Measurements from ENCODE around the gene BCL2L14.

BCL2L14 gene

DNA sequence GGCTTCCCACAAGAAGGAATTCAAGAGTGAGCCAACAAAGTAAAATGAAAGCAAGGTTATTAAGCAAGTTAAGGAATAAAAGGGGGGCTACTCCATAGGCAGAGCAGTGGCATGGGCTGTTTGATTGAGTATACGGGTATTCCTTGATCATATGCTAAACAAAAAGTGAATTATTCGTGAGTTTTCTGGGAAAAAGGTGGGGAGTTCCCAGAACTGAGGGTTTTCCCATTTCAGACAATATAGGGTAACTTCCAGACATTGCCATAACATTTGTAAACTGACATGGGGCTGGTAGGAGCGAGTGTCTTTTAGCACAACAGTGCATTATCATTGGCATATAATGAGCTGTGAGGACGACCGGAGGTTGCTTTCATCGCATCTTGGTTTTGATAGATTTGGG is 2.0 kb upstream of the BCL2L14 start (continued):
- TF ChIP-seq ZNF530 (tag by site-specific recombination; IDR thresholded peaks at IDR 0.05; ENCODE audit: low read depth) (no peak), BCL11A (tag by site-specific recombination; IDR thresholded peaks at IDR 0.05; ENCODE audit: low read depth) (no peak), ZNF132 (tag by site-specific recombination; IDR thresholded peaks at IDR 0.05; ENCODE audit: borderline replicate concordance) (no peak), ZNF23 (tag by site-specific recombination; IDR thresholded peaks at IDR 0.05; ENCODE audit: borderline replicate concordance) (no peak), ZFP37 (tag by site-specific recombination; IDR thresholded peaks at IDR 0.05) (no peak)
- TF ChIP-seq, protein P1, sequence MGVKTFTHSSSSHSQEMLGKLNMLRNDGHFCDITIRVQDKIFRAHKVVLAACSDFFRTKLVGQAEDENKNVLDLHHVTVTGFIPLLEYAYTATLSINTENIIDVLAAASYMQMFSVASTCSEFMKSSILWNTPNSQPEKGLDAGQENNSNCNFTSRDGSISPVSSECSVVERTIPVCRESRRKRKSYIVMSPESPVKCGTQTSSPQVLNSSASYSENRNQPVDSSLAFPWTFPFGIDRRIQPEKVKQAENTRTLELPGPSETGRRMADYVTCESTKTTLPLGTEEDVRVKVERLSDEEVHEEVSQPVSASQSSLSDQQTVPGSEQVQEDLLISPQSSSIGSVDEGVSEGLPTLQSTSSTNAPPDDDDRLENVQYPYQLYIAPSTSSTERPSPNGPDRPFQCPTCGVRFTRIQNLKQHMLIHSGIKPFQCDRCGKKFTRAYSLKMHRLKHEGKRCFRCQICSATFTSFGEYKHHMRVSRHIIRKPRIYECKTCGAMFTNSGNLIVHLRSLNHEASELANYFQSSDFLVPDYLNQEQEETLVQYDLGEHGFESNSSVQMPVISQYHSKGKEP (tag by site-specific recombination; IDR thresholded peaks at IDR 0.05) = no peak

DNA sequence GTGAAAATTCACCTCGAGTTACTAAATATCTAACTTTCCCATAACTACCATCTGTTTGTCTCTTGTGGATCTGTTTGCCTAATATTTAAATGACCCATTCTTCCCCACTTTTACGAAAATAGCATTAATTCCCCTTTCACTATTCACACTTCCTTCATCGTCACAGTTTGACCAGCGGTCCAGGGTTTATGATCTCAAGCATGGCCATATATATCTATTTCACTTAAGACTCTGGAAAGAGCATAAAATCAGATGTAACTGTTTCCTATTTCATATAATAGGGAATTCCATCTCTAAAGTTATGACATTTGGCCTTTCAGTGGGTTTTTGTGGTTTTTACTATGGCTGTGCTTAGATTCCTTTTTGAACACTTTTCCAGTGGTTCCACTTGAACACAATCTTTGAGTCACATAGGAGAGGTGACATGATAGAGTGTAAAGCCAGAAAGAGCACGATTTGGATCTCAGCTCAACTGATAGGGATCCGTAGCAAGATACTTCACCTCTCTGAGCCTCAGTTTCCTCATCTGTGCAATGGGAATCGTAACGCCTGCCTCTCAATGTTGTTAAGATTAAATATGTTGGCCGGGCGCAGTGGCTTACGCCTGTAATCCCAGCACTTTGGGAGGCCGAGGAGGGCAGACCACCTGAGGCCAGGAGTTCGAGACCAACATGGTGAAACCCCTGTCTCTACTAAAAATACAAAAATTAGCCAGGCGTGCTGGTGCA is 754 bp upstream of the BCL2L14 start:
- TF ChIP-seq ZNF10 (tag by site-specific recombination; IDR thresholded peaks at IDR 0.05) (no peak), ZNF677 (tag by site-specific recombination; IDR thresholded peaks at IDR 0.05) (no peak), SP7 (tag by site-specific recombination; IDR thresholded peaks at IDR 0.05) (no peak), SCRT1 (tag by site-specific recombination; IDR thresholded peaks at IDR 0.05; ENCODE audit: borderline replicate concordance) (no peak)
- TF ChIP-seq, protein P2, sequence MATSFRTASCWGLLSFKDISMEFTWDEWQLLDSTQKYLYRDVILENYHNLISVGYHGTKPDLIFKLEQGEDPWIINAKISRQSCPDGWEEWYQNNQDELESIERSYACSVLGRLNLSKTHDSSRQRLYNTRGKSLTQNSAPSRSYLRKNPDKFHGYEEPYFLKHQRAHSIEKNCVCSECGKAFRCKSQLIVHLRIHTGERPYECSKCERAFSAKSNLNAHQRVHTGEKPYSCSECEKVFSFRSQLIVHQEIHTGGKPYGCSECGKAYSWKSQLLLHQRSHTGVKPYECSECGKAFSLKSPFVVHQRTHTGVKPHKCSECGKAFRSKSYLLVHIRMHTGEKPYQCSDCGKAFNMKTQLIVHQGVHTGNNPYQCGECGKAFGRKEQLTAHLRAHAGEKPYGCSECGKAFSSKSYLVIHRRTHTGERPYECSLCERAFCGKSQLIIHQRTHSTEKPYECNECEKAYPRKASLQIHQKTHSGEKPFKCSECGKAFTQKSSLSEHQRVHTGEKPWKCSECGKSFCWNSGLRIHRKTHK (tag by site-specific recombination; IDR thresholded peaks at IDR 0.05) = no peak
- TF ChIP-seq, protein P3, sequence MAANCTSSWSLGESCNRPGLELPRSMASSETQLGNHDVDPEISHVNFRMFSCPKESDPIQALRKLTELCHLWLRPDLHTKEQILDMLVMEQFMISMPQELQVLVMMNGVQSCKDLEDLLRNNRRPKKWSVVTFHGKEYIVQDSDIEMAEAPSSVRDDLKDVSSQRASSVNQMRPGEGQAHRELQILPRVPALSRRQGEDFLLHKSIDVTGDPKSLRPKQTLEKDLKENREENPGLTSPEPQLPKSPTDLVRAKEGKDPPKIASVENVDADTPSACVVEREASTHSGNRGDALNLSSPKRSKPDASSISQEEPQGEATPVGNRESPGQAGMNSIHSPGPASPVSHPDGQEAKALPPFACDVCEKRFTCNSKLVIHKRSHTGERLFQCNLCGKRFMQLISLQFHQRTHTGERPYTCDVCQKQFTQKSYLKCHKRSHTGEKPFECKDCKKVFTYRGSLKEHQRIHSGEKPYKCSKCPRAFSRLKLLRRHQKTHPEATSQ (tag by site-specific recombination; IDR thresholded peaks at IDR 0.05) = no peak
- TF ChIP-seq, protein P4, sequence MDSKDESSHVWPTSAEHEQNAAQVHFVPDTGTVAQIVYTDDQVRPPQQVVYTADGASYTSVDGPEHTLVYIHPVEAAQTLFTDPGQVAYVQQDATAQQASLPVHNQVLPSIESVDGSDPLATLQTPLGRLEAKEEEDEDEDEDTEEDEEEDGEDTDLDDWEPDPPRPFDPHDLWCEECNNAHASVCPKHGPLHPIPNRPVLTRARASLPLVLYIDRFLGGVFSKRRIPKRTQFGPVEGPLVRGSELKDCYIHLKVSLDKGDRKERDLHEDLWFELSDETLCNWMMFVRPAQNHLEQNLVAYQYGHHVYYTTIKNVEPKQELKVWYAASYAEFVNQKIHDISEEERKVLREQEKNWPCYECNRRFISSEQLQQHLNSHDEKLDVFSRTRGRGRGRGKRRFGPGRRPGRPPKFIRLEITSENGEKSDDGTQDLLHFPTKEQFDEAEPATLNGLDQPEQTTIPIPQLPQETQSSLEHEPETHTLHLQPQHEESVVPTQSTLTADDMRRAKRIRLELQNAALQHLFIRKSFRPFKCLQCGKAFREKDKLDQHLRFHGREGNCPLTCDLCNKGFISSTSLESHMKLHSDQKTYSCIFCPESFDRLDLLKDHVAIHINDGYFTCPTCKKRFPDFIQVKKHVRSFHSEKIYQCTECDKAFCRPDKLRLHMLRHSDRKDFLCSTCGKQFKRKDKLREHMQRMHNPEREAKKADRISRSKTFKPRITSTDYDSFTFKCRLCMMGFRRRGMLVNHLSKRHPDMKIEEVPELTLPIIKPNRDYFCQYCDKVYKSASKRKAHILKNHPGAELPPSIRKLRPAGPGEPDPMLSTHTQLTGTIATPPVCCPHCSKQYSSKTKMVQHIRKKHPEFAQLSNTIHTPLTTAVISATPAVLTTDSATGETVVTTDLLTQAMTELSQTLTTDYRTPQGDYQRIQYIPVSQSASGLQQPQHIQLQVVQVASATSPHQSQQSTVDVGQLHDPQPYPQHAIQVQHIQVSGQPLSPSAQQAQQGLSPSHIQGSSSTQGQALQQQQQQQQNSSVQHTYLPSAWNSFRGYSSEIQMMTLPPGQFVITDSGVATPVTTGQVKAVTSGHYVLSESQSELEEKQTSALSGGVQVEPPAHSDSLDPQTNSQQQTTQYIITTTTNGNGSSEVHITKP (tag by site-specific recombination; IDR thresholded peaks at IDR 0.05) = no peak
- TF ChIP-seq, protein P5, sequence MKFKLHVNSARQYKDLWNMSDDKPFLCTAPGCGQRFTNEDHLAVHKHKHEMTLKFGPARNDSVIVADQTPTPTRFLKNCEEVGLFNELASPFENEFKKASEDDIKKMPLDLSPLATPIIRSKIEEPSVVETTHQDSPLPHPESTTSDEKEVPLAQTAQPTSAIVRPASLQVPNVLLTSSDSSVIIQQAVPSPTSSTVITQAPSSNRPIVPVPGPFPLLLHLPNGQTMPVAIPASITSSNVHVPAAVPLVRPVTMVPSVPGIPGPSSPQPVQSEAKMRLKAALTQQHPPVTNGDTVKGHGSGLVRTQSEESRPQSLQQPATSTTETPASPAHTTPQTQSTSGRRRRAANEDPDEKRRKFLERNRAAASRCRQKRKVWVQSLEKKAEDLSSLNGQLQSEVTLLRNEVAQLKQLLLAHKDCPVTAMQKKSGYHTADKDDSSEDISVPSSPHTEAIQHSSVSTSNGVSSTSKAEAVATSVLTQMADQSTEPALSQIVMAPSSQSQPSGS (tag by site-specific recombination; IDR thresholded peaks at IDR 0.05; ENCODE audit: low read depth) = no peak
- H3K27ac ChIP-seq (ENCODE audit: extremely low read depth, low read depth, low read length) = no peak overlapping the region
- no peaks in the 10 kb centered on the region for H3K9me3 ChIP-seq (ENCODE audit: control insufficient read depth, insufficient read depth, low read depth, low read length)
- H3K4me3 ChIP-seq (ENCODE audit: low read depth, low read length) = no peak overlapping the region
- H3K4me1 ChIP-seq (ENCODE audit: control insufficient read depth, insufficient read depth, low read length) = peaks cover 5% of the 10 kb centered on the region; the same call in 1 of the 2 replicates
- H3K36me3 ChIP-seq (ENCODE audit: control insufficient read depth in 2 of 2, insufficient read depth in 1 of 2, low read length in 2 of 2) = no peaks in the 10 kb centered on the region
- ChIA-PET POLR2A (no interaction called here), CTCF (no interaction called here)
